OCI-LY7 (cell line): ENCODE data around the gene CEBPB.

Experiments
- CTCF ChIP-seq: fragments of 200-600 bp; sonication (generic); conservative IDR thresholded peaks from 2 replicates; pipeline ENCODE4 v1.5.1; 2014; ENCODE audit warnings: mild to moderate bottlenecking, antibody characterized with exemption, low read length, moderate library complexity, mixed read lengths
- EZH2phosphoT487 ChIP-seq: fragments of 200-600 bp; sonication (generic); IDR thresholded peaks from 2 replicates; pipeline ENCODE4 v1.6.1; 2018; ENCODE audit warnings: low read depth, borderline replicate concordance, mild to moderate bottlenecking, mixed run types, antibody characterized with exemption, low read length, moderate library complexity, mixed read lengths

GRCh38 chr20:50198180-50198666 is 7.6 kb downstream of the CEBPB start:
- TF ChIP-seq CTCF: no peak
- TF ChIP-seq EZH2phosphoT487: no peak
